ENCODE measurements around the gene PDCL2.

GRCh38 chr4:55636656-55636999, 44.6 kb upstream of the PDCL2 start:
- TF ChIP-seq CTCF (conservative IDR thresholded peaks at IDR 0.05; ENCODE audit: low read depth in 2 of 2) (no peak), POLR2AphosphoS5 (IDR thresholded peaks at IDR 0.05; ENCODE audit: low read depth) (peak; percentile 18; the same call in 1 of the 2 replicates), EZH2 (IDR thresholded peaks at IDR 0.05; ENCODE audit: low read depth, unreplicated experiment) (no peak), JUNB (IDR thresholded peaks at IDR 0.05; ENCODE audit: unreplicated experiment) (no peak), CREB1 (CRISPR knock-in tag; IDR thresholded peaks at IDR 0.05; ENCODE audit: low read depth) (no peak), EZH2phosphoT487 (IDR thresholded peaks at IDR 0.05; ENCODE audit: unreplicated experiment) (no peak), REST (IDR thresholded peaks at IDR 0.05; ENCODE audit: unreplicated experiment) (no peak), NANOG (IDR thresholded peaks at IDR 0.05; ENCODE audit: borderline replicate concordance) (no peak), ETS1 (IDR thresholded peaks at IDR 0.05) (no peak), ZNF114 (CRISPR knock-in tag; IDR thresholded peaks at IDR 0.05) (no peak), ZNF462 (CRISPR knock-in tag; IDR thresholded peaks at IDR 0.05) (no peak)

Measured in GM23338 (cell line).